ENCODE measurements around the gene SEL1L.

The SEL1L gene

DNA sequence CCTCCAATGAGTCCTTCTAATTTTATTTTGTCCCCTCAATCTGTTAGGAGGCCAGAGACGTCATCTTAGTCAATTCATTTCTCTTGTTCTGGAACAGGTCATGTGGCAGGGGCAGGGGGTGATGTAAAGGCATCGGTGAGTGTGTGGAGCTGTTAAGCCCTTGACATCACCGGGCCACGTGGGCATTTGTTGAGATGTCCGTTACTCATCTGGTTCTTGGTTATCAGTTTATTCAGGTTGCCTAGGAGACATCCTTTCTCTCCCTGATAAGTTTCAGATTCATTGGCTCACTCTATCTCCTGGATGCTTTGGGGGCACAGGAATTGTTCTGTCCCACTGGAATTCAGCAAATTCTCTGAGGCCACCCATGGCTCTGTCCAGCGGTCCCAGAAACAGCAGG is 33.6 kb upstream of the SEL1L start:
- TF ChIP-seq SIN3A (IDR thresholded peaks at IDR 0.05; ENCODE audit: borderline replicate concordance, insufficient read depth, low read length) (no peak), FOXP2 (optimal IDR thresholded peaks at IDR 0.05; ENCODE audit: borderline replicate concordance, extremely low read depth, extremely low read length, insufficient read depth) (no peak), POLR2AphosphoS5 (IDR thresholded peaks at IDR 0.05; ENCODE audit: low read depth, low read length) (no peak), TAF1 (IDR thresholded peaks at IDR 0.05; ENCODE audit: borderline replicate concordance, insufficient read depth, low read length) (no peak)
- TF ChIP-seq, protein P1, sequence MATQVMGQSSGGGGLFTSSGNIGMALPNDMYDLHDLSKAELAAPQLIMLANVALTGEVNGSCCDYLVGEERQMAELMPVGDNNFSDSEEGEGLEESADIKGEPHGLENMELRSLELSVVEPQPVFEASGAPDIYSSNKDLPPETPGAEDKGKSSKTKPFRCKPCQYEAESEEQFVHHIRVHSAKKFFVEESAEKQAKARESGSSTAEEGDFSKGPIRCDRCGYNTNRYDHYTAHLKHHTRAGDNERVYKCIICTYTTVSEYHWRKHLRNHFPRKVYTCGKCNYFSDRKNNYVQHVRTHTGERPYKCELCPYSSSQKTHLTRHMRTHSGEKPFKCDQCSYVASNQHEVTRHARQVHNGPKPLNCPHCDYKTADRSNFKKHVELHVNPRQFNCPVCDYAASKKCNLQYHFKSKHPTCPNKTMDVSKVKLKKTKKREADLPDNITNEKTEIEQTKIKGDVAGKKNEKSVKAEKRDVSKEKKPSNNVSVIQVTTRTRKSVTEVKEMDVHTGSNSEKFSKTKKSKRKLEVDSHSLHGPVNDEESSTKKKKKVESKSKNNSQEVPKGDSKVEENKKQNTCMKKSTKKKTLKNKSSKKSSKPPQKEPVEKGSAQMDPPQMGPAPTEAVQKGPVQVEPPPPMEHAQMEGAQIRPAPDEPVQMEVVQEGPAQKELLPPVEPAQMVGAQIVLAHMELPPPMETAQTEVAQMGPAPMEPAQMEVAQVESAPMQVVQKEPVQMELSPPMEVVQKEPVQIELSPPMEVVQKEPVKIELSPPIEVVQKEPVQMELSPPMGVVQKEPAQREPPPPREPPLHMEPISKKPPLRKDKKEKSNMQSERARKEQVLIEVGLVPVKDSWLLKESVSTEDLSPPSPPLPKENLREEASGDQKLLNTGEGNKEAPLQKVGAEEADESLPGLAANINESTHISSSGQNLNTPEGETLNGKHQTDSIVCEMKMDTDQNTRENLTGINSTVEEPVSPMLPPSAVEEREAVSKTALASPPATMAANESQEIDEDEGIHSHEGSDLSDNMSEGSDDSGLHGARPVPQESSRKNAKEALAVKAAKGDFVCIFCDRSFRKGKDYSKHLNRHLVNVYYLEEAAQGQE (IDR thresholded peaks at IDR 0.05; ENCODE audit: insufficient read depth in 1 of 2, low read depth in 2 of 2, low read length in 2 of 2), result no peak

- no peak for TF ChIP-seq POLR2AphosphoS5 (IDR thresholded peaks at IDR 0.05; ENCODE audit: low read depth, low read length)
Measured at GRCh38 chr14:81565441-81566290, 32.0 kb upstream of the SEL1L start.

GRCh38 chr14:81562818-81563217 is 29.2 kb upstream of the SEL1L start:
- TF ChIP-seq POLR2AphosphoS5 (IDR thresholded peaks at IDR 0.05; ENCODE audit: low read depth, low read length) (no peak), FOXP2 (optimal IDR thresholded peaks at IDR 0.05; ENCODE audit: borderline replicate concordance, extremely low read depth, extremely low read length, insufficient read depth) (no peak), SIN3A (IDR thresholded peaks at IDR 0.05; ENCODE audit: borderline replicate concordance, insufficient read depth, low read length) (no peak), TAF1 (IDR thresholded peaks at IDR 0.05; ENCODE audit: borderline replicate concordance, insufficient read depth, low read length) (no peak)
- TF ChIP-seq, protein P1 (IDR thresholded peaks at IDR 0.05; ENCODE audit: insufficient read depth in 1 of 2, low read depth in 2 of 2, low read length in 2 of 2), result no peak

GRCh38 chr14:81561084-81561775 is 27.6 kb upstream of the SEL1L start:
- TF ChIP-seq SIN3A (IDR thresholded peaks at IDR 0.05; ENCODE audit: borderline replicate concordance, insufficient read depth, low read length) (no peak), POLR2AphosphoS5 (IDR thresholded peaks at IDR 0.05; ENCODE audit: low read depth, low read length) (no peak), FOXP2 (optimal IDR thresholded peaks at IDR 0.05; ENCODE audit: borderline replicate concordance, extremely low read depth, extremely low read length, insufficient read depth) (no peak), TAF1 (IDR thresholded peaks at IDR 0.05; ENCODE audit: borderline replicate concordance, insufficient read depth, low read length) (no peak)
- TF ChIP-seq, protein P1 (IDR thresholded peaks at IDR 0.05; ENCODE audit: insufficient read depth in 1 of 2, low read depth in 2 of 2, low read length in 2 of 2), result no peak

- TF ChIP-seq TAF1 (IDR thresholded peaks at IDR 0.05; ENCODE audit: borderline replicate concordance, insufficient read depth, low read length) (no peak), FOXP2 (optimal IDR thresholded peaks at IDR 0.05; ENCODE audit: borderline replicate concordance, extremely low read depth, extremely low read length, insufficient read depth) (no peak), SIN3A (IDR thresholded peaks at IDR 0.05; ENCODE audit: borderline replicate concordance, insufficient read depth, low read length) (no peak), POLR2AphosphoS5 (IDR thresholded peaks at IDR 0.05; ENCODE audit: low read depth, low read length) (no peak)
- TF ChIP-seq, protein P1 (IDR thresholded peaks at IDR 0.05; ENCODE audit: insufficient read depth in 1 of 2, low read depth in 2 of 2, low read length in 2 of 2), result no peak
Measured at GRCh38 chr14:81559385-81559784, 25.7 kb upstream of the SEL1L start.

All from PFSK-1 (cell line).